Measurements from ENCODE around the gene HMGCLL1.
A peak's percentile ranks its signal among the peaks of the same experiment; 100 is the strongest.

Gene HMGCLL1

DNA sequence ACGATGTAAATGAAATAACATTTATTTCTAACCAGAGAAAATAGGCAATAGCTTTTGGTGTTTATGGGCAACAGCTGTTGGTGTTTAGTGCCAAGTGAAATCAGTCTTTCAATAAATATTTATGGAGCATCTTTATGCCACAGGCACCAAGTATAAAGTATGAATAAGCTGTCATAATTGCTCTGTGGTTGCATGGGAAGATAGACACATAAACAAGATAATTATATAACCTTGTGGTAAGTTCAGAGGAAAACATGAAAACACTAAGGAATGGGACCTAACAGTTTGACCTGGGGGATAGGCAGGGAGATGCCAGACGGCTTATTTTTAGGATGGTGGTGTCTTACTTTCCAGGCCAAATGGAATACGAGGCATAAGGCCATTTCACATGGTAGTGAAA is 140.8 kb downstream of the HMGCLL1 start:
- no peak for DNase-seq

DNA sequence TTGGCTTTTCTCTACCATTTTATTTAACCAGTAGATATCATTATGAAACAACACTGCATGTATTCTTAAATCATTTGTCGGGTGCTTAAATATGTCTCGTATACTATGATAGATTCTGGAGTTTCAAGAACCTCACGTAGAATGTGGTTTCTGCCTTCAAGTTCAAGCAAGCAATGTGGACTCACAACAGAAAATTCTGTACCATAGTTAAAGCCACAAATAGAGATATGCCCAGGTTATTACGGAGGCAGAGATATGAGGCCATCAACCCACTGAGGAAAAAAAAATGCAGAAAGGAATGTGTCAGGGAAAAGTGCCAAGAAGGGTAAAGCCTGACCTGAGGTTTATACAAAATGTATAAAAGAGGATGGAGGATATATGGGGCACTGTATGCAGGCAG is 141.9 kb downstream of the HMGCLL1 start:
- no peak for DNase-seq

DNA sequence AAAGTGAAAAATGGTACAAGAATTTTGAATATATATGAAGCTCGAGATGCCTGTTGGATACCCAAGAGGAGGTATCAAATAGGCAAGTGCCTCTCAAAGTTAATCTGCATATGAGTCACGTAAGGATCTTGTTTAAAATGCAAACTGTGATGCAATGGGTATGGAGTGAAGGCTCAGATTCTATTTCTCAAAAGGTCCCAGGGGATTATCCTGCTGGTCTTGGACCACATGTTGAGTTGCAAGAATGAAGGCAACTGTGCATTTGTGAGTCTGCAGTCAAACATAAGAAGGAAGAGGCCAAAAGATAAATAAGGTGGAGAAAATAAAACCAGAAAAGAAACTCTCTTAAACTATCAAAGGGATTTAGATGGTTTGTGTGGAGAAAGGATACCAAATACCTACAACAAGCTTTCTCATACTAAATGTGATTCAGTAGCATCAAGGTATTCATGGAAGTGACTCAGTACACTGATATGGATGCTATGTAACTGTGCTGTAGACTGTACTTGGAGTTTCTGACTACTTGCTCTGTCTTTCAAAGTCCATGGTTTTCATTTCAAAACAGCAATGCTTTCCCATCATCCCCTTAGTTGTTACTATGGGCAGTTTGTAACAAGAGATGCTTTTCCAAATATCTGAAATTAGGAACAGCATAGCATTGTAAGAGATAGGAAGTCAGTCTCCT is 145.4 kb downstream of the HMGCLL1 start:
- DNase-seq, result peak in 1 of 2 experiments; percentile 10

DNA sequence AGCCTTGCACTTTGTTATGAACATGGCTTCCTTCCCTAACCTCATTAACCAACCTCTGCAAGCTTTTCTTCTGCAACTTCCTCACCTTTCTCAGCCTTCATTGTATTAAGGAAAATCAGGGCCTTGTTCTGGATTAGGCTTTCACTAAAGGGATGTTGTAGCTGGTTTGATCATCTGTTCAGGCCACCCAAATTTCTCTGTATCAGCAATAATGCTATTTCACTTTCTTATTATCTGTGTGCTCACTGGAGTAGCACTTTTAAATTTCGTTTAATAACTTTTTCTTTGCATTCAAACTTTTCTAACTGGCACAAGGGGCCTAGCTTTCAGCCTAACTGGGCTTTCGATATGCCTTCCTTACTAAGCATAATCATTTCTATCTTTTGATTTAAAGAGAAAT is 155.1 kb downstream of the HMGCLL1 start:
- no peak for DNase-seq

DNA sequence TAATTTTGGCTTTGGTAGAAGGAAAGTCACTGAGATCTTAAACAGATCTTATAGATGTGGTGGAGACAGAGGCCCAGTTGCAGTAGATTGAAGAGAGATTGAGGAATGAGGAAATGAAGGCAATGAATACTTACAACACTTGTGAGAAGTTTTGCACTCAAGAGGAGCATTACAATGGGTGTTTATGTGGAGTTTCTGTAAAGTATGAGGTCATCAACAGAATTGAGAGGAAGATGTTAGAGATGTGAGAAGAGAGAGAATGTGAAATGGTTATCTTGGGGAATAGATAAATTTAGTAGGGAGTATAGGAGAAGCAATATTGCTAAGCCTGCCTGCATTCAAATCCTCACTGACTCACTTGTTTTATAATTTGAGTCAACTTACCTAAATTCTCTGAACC is 168.3 kb downstream of the HMGCLL1 start:
- DNase-seq, result no peak

DNA sequence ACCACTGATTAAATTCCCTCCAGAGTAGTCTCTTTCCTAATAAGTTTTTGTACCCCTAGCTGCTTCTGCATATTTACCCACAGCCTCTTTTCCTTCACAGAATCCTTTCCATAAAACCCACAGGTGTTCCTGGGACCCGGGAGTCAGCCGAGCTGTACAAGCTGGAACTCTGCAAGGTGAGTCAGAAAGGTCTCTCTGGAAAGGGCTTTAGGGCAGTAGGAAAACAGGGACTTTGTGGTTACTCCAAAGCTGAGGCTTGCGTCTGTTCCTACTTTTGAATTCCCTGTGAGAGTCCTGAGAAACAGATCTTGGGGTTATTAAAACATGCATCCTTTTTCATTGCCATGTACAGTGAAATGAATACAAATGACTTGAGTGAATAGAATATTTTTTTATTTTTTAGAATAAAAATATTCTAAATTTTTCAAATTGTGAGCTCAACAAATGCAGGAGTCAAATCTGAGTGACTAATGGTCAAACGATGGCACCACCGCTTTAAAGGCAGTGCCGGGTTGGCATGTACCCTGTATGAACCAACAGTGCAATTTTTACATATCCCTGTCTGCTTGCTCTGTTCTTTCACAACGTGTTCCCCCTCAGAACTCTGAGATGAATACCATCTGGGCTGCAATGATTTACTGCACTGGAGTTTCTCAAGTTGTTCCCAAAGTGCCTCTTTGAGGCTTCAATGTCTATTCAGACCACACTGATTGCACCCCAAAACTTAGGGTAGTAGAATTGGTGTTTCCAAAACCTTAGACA is 173.3 kb downstream of the HMGCLL1 start:
- no peak for DNase-seq

DNA sequence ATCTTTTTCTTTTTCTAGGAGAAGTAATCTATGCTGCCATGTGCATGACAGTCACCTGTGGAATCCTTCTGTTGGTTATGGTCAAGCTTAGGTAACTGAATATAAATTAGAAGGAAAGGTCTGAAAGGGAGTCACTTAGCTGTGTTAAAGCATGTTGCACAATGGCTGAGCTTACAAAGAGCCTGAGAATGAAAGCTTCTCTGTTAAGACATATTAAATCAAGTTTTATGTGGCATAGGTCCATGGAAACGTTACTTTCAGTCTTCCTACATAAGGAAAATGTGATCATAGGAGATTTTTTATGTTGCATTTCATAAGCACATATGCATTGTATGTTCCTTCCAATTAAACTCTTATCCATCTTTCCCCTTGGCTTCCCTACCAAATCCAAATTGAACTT is 179.6 kb downstream of the HMGCLL1 start:
- no peak for DNase-seq

DNA sequence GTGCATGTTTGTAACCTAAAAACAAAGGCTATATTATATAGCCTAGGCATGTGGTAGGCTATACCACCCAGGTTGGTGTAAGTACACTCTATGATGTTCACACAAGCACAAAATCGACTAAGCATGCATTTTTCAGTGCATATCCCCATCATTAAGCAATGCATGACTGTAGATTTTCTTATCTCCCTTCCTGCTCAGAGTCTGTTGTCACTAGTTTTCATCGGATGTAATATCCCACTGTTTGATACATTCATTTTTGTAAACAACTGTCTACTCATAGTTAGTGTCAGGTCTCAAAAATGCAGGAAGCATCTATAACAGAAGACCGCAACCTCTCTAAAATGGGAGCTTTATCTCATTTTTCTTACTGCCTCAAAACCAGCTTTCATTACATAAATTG is 181.0 kb downstream of the HMGCLL1 start:
- no peak for DNase-seq

DNA sequence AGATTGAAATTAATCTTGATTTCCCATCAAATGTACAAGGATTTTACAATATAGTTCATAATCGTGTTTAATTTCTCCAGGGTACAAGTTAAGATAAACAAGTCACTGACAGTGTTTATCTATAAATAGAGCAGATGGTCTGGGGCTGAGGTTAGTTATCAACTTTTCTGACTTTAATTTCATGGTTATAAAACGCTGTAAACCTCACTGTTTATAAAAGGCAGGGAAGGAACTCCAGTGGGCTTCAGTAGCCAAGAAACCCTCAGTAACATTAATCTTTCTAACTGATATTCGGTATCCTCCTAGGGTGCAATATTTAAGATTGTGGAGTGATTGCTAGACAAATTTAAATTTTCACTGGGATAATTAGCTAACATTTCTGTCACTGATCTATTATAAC is 183.1 kb downstream of the HMGCLL1 start:
- no peak for DNase-seq

DNA sequence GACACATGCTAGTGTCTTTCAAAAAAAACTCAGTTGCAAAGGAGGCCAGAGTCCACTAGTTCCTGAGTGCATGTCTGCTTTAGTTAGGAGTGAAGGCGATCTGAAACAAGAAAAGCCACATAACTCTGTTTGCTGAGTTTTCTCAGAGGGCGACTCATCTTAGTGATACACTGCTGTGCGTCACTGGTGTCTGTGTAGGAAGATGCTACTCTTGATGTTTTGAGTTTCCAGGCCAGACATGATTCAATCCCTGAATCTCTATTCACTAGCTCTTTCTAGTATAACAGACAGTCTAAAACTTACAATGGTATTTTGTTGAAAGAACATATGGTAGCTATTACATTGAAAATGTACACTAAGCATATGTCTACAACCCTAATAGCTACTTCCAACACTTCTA is 190.8 kb downstream of the HMGCLL1 start:
- DNase-seq, result no peak

All from NCI-H526 (cell line).